Activated CD4-positive, alpha-beta T cell treated with anti-CD3 and anti-CD28 coated beads, Interleukin-2, amount 50 U/mL, for 16 hours (primary cell): ENCODE results near the gene ADRA2B.

Source experiments
- DNase-seq: peaks from one replicate; pipeline ENCODE4 v3.0.0-alpha.2; 2020

ADRA2B gene

DNA sequence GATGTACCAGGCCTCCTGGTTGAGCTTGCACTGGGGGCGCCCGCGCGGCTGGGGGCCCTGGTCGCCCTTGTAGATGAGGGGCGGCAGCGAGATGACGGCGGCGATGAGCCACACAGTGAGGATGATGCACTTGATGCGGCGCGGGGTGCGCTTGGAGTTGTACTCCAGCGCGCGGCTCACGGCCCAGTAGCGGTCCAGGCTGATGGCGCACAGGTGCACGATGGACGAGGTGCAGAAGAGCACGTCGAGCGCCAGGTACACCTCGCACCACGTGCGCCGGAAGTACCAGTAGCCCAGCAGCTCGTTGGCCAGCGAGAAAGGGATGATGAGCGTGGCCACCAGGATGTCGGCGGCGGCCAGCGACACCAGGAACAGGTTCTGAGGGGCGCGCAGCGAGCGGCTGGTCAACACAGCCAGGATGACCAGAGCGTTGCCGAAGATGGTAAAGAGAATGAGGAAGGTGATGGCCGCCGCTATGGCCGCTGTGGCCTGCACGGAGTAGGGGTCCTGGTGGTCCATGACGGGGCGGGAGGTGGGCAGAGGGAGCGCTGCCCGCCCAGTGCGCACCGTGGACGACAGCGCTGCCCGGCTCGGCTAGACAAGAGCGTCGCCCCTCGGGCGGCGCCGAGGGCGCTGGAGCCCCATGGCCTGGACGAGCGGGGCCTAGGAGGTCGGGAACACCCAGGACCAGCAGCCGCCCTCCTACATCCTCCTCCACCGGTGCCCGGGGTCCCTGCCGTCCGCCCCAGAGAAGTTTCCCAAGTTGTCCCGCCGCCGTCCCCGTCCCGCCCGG is 544 bp downstream of the ADRA2B start:
- DNase-seq: no peak

DNA sequence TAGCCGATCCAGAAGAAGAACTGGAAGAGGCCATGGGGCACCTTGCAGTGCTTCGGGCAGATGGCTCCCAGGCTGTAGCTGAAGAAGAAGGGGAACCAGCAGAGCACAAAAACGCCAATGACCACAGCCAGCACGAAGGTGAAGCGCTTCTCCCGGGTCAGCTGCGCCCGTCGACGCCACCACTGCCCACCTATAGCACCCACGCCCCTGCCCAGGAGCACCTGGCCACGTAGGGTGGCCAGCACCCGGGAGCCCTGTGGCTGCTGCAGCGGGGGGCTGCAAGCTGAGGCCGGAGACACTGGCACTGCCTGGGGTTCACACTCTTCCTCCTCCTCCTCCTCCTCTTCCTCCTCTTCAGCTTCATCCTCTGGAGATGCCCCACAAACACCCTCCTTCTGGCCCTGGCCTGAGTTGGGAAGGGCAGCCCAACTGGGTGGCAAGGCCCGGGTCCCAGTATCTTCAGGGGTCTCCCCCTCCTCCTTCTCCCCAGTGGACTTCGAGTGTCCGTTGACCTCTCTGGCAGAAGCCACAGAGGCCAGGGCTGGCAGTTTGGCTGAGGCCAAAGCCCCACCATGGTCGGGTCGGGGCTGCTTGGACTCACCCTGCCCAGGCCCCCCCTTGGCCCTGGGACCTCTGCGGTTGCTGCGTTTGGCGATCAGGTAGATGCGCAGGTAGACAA is 1.3 kb downstream of the ADRA2B start:
- no peak for DNase-seq

DNA sequence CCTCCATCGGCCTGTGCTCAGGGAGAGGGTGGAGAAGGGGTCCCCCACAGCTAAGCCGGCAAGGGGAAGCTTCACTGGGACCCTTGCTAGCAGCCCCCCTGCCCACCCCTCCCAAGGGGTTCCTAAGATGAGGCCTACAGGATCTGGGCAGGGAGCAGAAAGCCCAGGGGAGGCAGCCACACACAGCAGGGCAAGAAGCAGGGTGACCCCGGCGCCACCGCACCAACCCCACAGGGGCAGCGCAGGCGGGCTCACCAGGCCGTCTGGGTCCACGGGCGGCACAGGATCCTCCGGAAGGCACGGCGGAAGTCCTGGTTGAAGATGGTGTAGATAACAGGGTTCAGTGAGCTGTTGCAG is 1.8 kb downstream of the ADRA2B start:
- no peak for DNase-seq

DNA sequence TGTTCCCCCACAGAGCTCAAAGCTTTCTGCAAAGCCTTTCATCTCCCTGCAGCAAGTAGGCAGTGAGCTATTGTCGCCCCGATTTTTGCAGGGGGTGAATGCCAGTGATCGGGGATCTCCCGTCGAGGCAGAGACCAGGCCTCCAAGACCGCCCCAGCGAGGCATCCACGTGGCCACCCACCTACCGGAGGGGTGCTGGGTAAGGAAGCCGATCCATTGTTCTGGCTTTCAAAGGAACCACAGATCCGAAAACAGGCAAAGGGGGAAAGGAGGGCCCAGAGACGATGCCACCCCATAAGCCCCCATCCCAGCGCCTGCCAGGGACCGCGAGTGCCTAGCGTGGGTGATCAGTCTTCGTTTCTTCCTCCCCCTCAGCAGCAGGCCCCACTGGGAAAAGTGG is 2.4 kb downstream of the ADRA2B start:
- DNase-seq: no peak

DNA sequence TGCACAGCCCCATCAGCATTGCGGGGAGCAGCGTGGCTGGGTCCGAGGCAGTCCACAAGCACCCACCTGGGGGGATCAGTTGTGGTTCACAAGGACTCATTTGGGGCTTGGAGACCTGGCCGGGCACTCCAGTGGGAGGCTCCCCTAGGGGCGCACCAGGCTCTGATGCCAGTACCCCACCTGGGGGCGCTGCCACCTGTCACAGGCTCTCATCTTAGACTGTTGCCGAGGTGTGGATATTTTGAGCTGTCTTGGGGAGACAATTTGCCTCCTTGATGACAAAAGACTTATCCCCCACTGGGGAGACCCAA is 3.0 kb downstream of the ADRA2B start:
- no peak for DNase-seq

DNA sequence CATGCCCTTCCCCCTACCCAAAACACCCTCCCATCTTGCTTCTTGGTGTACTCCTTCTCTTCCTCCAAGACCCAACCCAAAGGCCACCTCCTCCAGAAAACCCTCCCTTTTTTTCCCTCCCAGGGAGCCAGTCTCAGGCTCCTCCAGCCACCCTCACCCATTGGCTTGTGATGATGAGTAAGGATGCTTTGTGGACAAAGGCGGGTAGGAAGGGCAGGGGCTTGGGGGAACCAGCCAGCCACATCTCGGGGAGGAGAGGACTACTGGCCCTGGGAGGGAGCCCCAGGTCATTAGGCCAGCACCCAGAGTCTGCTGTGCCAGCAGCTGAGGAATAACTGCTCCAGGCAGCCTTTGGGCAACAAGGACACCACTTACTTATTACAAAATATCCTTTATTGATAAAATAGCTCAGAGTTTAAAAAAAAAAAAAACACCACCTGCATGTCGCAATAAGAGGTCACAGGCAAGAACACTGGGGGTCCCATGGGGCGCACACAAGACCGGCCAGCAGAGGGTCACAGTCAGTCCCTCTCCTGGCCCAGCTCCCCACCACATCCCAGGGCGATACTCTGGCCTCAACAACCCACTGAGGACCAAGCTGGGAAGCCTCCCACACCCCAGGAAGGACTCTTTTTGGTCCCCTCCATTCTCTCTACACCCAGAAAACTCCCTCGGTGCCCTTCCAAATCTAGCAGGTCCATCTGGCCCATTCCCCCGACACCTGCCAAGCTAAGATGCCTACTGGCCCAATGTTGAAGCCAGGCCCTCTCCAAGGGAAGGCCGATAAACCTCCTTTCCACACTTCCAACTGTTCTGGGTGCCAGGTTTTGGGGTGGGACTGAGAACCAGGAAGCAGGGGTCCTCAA is 3.6 kb downstream of the ADRA2B start:
- DNase-seq: no peak

DNA sequence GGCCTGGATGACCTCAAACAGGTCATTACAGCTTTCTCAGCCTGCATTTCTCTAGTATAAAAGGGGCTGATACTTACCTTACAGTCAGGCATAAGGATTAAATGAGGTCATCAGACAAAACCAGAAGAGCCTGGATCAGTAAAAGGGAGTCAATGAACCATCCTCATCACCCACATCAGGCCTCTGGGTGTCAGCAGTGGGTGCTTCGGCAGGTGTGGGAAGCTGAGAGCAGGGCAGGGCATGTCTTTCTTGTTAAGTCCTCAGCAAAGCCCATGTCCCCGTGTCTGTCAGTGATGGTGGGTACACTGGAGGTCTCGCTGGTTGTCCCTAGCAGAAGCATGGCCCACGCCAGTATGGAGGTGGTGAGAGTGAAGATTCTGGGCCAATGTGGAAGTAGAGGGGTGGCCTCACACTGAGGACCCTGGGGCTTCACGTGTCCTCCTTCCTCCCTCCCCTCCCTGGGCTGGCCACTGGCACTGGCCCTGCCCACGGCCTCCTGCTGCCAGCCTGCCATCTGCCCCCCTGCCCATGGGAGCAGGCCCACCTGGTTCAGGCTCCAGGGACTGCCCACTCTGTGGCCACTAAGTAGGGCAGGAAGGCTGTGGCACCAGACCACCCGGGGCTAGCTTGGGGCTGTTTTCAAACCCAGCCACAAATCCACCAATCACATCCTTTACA is 4.4 kb downstream of the ADRA2B start:
- DNase-seq: no peak

DNA sequence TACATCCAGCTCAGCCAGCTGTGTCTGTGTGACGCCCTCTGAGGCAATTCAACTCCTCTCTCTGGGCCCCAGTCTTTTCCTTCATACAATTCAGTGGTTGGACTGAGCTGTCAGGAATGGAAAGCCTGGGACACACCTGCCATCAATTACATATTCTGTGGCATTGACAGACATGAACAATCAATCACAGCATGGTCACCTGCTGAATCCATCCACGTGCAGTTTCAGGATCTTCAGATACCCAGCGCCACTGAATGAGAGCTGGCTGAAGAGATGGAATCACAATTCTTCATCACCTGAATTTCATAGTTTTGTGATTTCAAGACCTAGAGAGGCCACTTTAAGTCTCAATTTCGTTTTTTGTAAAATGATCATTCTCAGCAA is 5.1 kb downstream of the ADRA2B start:
- DNase-seq: no peak

DNA sequence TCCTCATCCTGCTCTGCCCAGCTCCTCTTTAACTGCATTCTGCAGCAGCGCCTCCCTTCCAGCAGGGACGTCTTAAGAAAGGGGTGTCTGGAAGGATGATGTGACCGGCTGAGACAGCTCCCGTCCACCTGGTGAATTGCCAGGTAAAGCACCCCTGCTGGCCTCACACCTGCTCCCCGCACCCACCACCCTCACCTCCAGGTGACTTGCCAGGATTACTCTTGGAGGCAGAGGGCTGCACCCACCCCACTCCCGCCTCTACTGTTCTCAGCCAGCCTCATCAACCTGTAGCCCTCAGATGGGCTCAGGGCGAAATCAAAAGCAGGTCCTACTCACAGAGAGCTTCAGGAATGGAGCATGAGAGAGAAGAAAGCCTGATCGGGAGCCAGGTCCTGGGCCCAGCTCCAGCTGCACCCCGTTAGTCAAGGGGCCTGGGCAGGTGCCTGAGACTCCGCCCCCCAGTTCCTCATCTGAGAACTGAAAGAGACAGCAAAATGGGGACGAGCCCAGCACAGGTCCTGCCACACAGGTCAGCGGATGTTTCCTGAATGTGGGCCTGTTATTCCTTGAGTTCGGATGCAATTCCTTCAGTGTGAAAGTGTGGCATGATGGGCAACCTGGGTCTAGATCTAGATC is 5.6 kb downstream of the ADRA2B start:
- DNase-seq: no peak

DNA sequence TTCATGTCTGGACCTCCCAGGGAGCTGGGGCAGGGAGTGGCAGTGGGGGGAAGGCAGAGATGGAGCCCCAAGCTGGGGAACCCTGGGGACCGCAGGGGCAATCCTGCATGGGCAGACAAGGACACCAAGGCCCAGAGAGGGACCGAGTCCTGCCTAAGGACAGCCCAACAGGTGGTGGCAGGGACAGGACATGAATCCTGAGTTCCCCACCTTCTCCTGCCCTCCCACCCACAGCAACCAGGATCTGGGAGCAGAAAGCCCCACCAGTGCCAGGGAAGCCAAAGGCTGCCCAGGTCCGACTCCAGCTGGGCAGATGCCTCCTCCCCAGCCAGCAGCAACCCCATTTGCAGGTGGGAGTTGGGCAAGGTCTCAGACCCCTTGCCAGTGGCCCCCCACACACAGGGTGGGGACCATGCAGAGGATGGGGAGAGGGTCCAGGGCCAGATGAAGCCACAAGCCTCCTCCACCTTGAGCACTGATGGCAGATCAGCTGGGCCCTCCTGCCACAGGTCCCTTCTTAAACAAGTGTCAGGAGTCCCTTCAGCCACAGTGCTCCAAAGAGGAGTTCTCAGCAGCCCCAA is 6.3 kb downstream of the ADRA2B start:
- DNase-seq: no peak

DNA sequence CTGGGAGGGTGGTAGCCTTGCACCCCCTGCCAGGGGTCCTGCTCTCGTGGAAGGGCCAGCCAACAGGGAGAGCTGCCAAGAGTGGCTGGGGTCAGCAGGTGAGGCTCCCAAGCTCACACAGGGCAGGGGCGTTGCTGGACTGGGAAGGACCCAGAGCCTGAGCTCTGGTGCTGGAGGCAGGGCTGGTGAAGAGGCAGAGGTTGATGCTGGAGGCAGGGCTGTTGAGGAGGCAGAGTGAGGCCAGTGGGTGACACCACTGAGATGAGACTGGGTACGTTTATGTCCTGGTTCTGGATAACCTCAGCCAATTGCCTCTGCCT is 7.0 kb downstream of the ADRA2B start:
- no peak for DNase-seq

DNA sequence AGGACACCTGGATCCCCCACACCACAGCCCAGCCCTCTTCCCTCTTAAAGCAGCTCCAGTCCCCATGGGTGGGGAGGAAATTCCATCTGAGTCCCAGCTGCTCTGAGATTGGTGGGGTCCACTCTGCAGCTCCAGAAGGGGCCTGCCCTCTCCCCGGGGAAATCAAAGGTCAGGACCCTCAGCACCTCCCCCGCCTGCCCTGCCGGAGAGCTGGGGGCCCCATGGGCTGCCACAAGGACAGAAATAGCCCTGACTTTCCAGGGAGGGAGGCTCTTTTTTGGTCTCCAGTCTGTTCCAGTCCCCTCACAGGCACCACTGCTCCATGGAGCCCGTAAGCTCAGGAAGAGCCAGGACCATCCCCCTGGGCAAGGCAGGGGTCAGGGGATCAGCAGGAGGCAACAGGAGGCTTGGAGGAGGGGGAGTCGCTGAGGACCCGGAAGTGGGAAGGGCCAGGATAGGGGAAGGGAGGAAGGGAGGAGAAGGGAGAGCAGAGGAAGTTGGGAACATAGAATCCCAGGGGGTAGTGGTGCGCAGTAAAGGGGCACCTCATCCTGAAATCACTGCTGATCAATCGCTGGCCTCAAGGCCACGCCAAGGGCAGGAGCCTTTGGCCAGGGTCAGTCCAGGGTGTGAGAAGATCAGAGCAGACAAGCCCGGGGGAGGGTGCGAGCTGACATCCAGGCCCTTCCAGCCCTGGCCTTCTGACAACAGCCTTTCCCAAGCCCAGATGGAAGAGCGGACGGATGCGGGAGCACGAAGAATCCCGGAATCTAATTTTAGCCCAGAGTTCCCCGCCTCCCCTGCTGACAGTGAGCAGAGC is 7.6 kb downstream of the ADRA2B start:
- no peak for DNase-seq

DNA sequence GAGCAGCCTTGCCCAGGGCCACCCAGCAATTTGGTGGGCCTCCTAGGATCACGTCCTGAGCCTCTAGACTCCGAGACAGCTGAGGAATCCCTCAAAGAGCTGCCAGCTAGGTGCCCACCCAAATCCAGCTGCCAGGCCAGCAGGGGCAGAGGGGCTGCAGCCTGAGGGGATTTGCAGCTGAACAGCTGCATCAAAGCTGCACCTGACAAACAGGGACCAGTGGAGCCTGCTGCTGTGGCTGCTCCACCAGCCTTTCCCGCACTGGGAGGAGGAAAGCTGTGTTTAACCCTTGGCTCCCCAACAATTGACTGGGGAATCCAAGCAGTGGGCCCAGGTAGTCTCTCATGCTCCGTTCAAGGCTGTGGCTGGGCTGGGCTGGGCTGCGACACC is 8.2 kb downstream of the ADRA2B start:
- DNase-seq: no peak

DNA sequence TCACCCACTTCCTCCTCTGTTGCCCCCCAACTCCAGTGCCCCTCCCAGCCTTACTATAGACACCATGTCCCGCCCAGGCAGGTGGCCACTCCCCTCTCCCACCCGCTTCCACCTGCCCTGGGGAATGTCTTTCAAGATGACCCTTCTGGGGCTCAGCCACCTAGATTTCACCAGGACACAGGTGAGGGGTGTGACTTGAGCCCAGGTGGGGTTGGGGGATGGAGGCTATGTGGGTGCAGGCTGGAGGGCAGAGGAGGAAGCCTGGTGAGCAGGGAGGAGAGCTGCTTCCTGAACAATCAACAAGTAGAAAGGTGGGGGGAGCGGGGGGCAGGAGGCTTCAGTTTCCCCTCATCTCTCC is 8.7 kb downstream of the ADRA2B start:
- DNase-seq: no peak

DNA sequence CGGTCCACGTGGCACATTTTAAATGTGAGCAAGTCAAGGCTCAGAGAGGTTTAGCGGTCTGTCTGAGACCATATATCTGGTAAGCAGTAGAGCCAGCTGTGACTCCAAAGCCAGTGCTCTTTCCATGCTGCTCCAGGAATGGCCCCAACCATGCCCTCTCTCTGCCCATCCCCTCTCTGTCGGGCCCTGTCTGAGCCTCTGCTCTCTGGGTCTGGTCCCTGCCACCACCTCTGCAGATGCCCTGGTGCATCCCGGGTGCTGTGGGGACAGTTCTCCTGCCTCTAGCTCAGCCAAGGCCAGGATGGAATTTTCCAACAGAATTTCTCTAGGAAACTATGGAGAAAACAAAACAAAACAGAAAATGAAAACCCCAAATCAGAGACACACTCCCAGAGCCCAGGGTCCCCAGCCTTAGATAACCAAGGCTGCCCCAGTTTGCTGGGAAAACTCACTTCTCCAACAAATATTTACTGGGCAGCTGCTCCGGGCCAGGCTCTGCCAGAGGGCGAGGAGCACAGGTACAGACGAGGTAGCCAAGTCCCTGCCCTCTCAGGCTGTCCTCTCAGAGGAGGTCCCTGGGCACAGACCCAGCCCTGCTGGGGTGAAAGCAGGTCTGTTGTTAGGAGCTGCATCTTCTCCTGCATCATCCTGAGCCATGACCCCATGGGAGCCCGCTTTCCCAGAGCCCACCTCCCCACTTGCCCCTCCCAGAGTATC is 9.2 kb downstream of the ADRA2B start:
- no peak for DNase-seq

DNA sequence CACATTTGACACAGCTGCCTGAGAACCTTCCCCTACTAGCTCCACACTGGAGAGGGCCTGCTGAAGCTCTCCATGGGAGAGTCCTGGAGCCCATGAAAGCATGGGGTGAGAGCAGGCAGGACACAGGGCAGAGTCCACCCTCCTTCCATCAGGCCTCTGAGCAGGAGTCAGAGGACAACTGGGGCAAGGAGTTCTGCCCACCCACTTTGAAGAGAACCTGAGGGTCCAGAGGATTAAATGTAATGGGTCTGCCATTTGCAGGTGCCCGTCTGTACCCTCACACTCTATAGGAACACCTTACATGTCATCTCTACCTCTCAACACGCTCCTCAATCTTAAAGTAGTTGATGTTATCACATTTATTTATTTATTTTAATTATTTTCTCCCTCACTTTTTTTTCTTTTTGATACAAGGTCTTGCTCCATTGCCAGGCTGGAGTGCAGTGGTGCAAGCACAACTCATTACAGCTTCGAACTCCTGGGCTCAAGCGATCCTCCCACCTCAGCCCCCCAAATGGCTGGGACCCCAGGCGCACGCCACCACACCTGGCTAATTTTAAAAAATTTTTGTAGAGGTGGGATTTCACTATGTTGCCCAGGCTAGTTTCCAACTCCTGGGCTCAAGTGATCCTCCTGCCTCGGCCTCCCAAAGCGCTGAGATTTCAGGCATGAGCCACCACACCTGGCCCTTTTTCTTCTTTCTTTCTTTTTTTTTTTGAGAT is 10.2 kb downstream of the ADRA2B start:
- DNase-seq: no peak

DNA sequence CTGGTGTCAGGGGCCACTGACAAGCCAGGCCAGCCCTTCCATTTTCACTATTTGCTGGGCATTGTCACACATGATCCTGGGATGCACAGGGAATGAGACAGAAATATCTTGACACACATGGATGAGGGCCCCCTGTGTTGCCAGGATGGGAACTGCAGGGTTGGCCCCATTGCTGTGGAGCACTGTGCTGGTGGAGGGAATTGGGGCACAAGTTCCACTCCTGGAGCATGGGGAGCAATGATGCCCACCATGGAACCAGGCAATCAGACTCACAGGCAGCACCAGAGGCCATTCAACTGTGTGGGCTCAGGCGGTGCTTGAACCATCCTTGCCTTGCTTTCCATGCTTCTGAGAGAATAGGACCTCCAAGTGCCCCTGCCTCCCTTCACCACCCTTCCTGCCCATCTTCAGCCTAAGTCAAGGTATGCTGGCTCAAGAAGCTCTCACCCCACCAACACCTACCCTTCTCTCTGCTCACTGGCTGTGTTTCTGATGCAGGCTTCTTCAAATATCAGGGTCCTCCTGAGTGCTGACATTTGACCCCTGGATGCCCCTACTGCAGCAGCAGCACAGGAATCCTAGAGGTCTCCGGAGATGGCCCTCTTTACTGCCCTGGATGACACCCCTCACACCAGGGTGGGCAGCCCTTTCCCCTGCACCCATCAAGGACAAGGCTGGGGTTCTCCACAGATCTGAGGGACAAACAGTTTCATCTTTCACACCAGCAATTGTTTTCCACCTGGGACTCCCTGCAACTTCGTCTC is 11.0 kb downstream of the ADRA2B start:
- no peak for DNase-seq

DNA sequence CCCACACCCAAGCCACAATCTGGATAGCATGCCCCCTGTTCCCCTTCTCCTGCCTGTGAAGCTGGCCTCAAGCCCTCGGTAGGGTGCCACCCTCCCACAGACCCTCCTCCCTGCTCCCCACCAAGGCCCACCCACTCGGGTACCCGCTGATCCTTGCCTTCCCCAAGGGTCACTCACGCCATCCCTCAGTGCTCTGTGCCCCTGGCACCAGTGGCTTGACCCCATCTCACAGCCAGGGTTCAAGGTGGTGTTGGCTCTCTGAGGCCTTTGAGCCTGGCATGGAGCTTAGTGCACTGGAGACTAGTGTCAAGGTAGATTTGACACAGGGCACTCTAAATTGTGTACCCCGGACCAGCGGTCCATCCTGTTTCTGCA is 11.9 kb downstream of the ADRA2B start:
- DNase-seq: no peak

DNA sequence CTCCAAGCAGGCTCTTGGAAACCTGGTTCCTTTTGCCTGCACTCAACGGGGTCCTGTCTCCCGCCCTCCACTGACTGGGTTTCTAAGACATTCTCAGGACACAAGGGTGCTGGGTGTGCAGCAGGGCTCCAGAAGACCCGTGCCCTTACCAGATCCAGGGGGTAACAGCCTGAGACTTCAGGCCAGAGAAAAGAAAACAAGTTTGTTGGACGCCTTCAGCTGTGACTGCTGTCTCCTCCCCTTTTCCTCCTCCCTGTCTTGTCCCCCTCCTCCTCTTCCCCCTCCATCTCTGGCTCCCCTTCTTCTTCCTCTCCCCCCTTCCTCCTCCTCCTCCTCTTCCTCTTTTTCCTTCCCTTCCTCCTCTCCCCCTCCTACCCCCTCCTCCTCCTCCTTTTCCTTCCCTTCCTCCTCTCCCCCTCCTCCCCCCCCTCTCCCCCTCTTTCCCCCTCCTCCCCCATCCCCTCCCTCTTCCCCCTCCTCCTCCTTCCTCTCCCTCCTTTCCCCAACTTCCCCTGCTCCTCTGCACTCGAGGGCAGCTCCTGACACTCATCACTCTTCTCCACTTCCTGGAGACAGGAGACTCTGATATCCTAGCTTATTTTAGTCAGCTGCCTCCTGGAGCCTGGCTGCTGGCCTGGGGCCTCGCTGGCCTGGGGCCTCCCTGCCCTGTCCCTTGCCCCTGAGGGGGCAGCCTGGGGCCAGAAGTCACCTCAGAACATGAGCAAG is 12.4 kb downstream of the ADRA2B start:
- DNase-seq: no peak
